HG03175 (cell line): ENCODE measurements around the gene PRM3.
A peak's percentile ranks its signal among the peaks of the same experiment; 100 is the strongest.

Experiments
- ATAC-seq: cut with Tn5 transposase; IDR thresholded peaks from one replicate; pipeline ENCODE4 v1.9.1; 2021; ENCODE audit warnings: mild to moderate bottlenecking, moderate library complexity; ENCODE audit not compliant: unreplicated experiment

Gene PRM3

GRCh38 chr16:11248133-11248532 lies 25.3 kb downstream of the PRM3 start:
- no peak for ATAC-seq

- ATAC-seq: no peak
These were observed 27.4 kb downstream of the PRM3 start for GRCh38 chr16:11245988-11246387.

- no peak for ATAC-seq
These were observed 28.1 kb downstream of the PRM3 start for GRCh38 chr16:11245222-11245737.

GRCh38 chr16:11242658-11243057 lies 30.8 kb downstream of the PRM3 start:
- ATAC-seq: no peak

GRCh38 chr16:11241480-11242204 lies 31.8 kb downstream of the PRM3 start:
- ATAC-seq: no peak

GRCh38 chr16:11240636-11241473 lies 32.6 kb downstream of the PRM3 start:
- no peak for ATAC-seq

- ATAC-seq: no peak
These were observed 33.5 kb downstream of the PRM3 start for GRCh38 chr16:11239644-11240632.

- ATAC-seq: no peak
These were observed 34.9 kb downstream of the PRM3 start for GRCh38 chr16:11238272-11239202.

GRCh38 chr16:11236461-11237254 lies 36.8 kb downstream of the PRM3 start:
- ATAC-seq: no peak

- no peak for ATAC-seq
These were observed 37.8 kb downstream of the PRM3 start for GRCh38 chr16:11235703-11235991.

- no peak for ATAC-seq
These were observed 38.3 kb downstream of the PRM3 start for GRCh38 chr16:11234884-11235702.

- no peak for ATAC-seq
These were observed 39.6 kb downstream of the PRM3 start for GRCh38 chr16:11233727-11234376.

GRCh38 chr16:11232852-11233726 lies 40.3 kb downstream of the PRM3 start:
- peak; percentile 57 for ATAC-seq

GRCh38 chr16:11232302-11232851 lies 41.1 kb downstream of the PRM3 start:
- ATAC-seq: no peak

GRCh38 chr16:11231367-11231970 lies 42.0 kb downstream of the PRM3 start:
- ATAC-seq: no peak

GRCh38 chr16:11229906-11230305 lies 43.5 kb downstream of the PRM3 start:
- no peak for ATAC-seq
